GM12878 (cell line): ENCODE measurements around the gene PIR. TPM values are rescaled to one million over a fixed set of nuclear protein-coding genes. Genes with fewer than 3 reads are reported as not detected.

Experiments
- ATAC-seq: fragments of 200-7000 bp; cut with Tn5 transposase; 3 replicates; pipeline ENCODE4 v1.9.1; 2020; ENCODE audit warnings: mild to moderate bottlenecking, moderate library complexity
- BruUV-seq: library from RNA; stranded (reverse); fragments of 400-500 nt; replicated peaks from 2 replicates; lab custom pipeline; 2021; lab: Mats Ljungman, UMichigan
- CTCF ChIA-PET: fragments of 300-600 bp; sonication (Branson Sonifier 250); formaldehyde crosslinking; extraction: SDS; loops from one replicate; lab custom pipeline; 2021; ENCODE audit warnings: inconsistent platforms; lab: Yijun Ruan, JAX
- POLR2A ChIA-PET: fragments of 350-600 bp; formaldehyde crosslinking; extraction: SDS; loops from one replicate; lab custom pipeline; 2021; ENCODE audit warnings: inconsistent platforms; lab: Charles Lee
- RAD21 ChIA-PET: fragments of 300-600 bp; sonication (Branson Sonifier 250); formaldehyde crosslinking; loops from one replicate; lab custom pipeline; 2023; ENCODE audit warnings: antibody characterized with exemption; ENCODE audit not compliant: unreplicated experiment; lab: Charles Lee
- SMC1A ChIA-PET: fragments of 300-600 bp; sonication (Branson Sonifier 250); formaldehyde crosslinking; loops from one replicate; lab custom pipeline; 2023; ENCODE audit not compliant: unreplicated experiment, uncharacterized antibody; lab: Charles Lee
- DNase-seq: peaks from one replicate; pipeline ENCODE4 v3.0.0-alpha.2; 2011; ENCODE audit warnings: low read depth, low spot score
- FAIRE-seq: peaks from 3 replicates; lab custom pipeline; 2011; peaks lifted over from hg19 to GRCh38; lab: Jason Lieb, UNC
- H2AFZ ChIP-seq: 2 replicates; pipeline ENCODE4 v1.6.0; 2011; ENCODE audit warnings: low read depth, low read length, control low read depth; ENCODE audit not compliant: control insufficient read depth
- H3K27ac ChIP-seq: 2 replicates; pipeline ENCODE4 v1.5.1; 2011; ENCODE audit warnings: control low read depth; ENCODE audit not compliant: control insufficient read depth, insufficient read depth
- H3K27me3 ChIP-seq, 2 experiments: replicated peaks in 1 of 2; 2 replicates each; pipeline versions ENCODE4 v1.6.0 to v1.6.1; 2011; ENCODE audit warnings: low read length in 1 of 2; ENCODE audit not compliant: control insufficient read depth in 2 of 2, insufficient read depth in 2 of 2
- H3K36me3 ChIP-seq, 2 experiments: 2 replicates each; pipeline ENCODE4 v1.5.1; 2011; ENCODE audit warnings: low read length in 1 of 2; ENCODE audit not compliant: control insufficient read depth in 2 of 2, insufficient read depth in 2 of 2
- H3K4me1 ChIP-seq: 2 replicates; pipeline ENCODE4 v1.6.1; 2011; ENCODE audit warnings: mild to moderate bottlenecking, low read length, moderate library complexity, mixed read lengths; ENCODE audit not compliant: control insufficient read depth, insufficient read depth
- H3K4me2 ChIP-seq: 2 replicates; pipeline ENCODE4 v1.6.0; 2011; ENCODE audit warnings: control low read depth; ENCODE audit not compliant: control insufficient read depth, insufficient read depth
- H3K4me3 ChIP-seq: fragments of 200-600 bp; sonication (generic); 2 replicates; pipeline ENCODE4 v1.5.1; 2016
- H3K79me2 ChIP-seq: 2 replicates; pipeline ENCODE4 v1.6.0; 2011; ENCODE audit warnings: low read length; ENCODE audit not compliant: control insufficient read depth, insufficient read depth
- H3K9ac ChIP-seq: 2 replicates; pipeline ENCODE4 v1.8.0; 2011; ENCODE audit warnings: low read length, control low read depth, mixed read lengths; ENCODE audit not compliant: control insufficient read depth, insufficient read depth
- H3K9me3 ChIP-seq: replicated peaks from 3 replicates; pipeline ENCODE4 v1.5.1; 2011; ENCODE audit warnings: mild to moderate bottlenecking, low read length; ENCODE audit not compliant: control insufficient read depth, insufficient read depth
- H4K20me1 ChIP-seq: 2 replicates; pipeline ENCODE4 v1.6.0; 2011; ENCODE audit not compliant: control insufficient read depth, insufficient read depth
- BHLHE40 ChIP-seq, 2 experiments: fragments of 450-650 bp in 1 of 2; IDR thresholded peaks; 2 replicates each; pipeline ENCODE4 v1.6.1; 2011 to 2017; ENCODE audit warnings: low read depth in 2 of 2, borderline replicate concordance in 1 of 2, improper control_type of control experiment in 1 of 2, low read length in 1 of 2, mild to moderate bottlenecking in 1 of 2
- CREM ChIP-seq: IDR thresholded peaks from 2 replicates; pipeline ENCODE4 v1.6.1; 2014; ENCODE audit warnings: antibody characterized with exemption, low read depth
- FOXK2 ChIP-seq: fragments of 450-650 bp; IDR thresholded peaks from 2 replicates; pipeline ENCODE4 v1.6.1; 2017; ENCODE audit warnings: mild to moderate bottlenecking, moderate library complexity
- MEF2B ChIP-seq: fragments of 450-650 bp; IDR thresholded peaks from 2 replicates; pipeline ENCODE4 v1.6.1; 2018; ENCODE audit warnings: mild to moderate bottlenecking, moderate library complexity; ENCODE audit not compliant: partially characterized antibody, poor library complexity, severe bottlenecking
- MTA3 ChIP-seq: IDR thresholded peaks from 2 replicates; pipeline ENCODE4 v1.6.1; 2012; ENCODE audit warnings: low read length, inconsistent platforms, borderline replicate concordance
- NR2C1 ChIP-seq: fragments of 450-650 bp; IDR thresholded peaks from 2 replicates; pipeline ENCODE4 v1.6.1; 2017; ENCODE audit warnings: antibody characterized with exemption, mild to moderate bottlenecking, moderate library complexity
- PML ChIP-seq: IDR thresholded peaks from 2 replicates; pipeline ENCODE4 v1.6.1; 2012; ENCODE audit warnings: low read length, inconsistent platforms
- SMAD1 ChIP-seq: fragments of 450-650 bp; IDR thresholded peaks from 2 replicates; pipeline ENCODE4 v1.6.1; 2018; ENCODE audit warnings: mild to moderate bottlenecking, low read depth; ENCODE audit not compliant: partially characterized antibody
- ZBED1 ChIP-seq: IDR thresholded peaks from 2 replicates; pipeline ENCODE4 v1.6.1; 2016; ENCODE audit warnings: borderline replicate concordance
- in situ Hi-C: fragments of 300-500 bp; cut with MboI; formaldehyde crosslinking; loops from 9 replicates; pipeline ENCODE4 v1.14.3; 2018; ENCODE audit warnings: mixed read lengths
- intact Hi-C: fragments of 100-400 bp; cut with micrococcal nuclease; formaldehyde crosslinking; loops from one replicate; pipeline ENCODE4 v1.14.2; 2022; ENCODE audit not compliant: unreplicated experiment
- polyA plus RNA-seq, 11 experiments: library from polyadenylated mRNA; depleted of rRNA in 4 of 11; unstranded in 6 of 11; stranded (reverse) in 5 of 11; fragments of >200 nt; fragmentation: Nextera tagmentation in 4 of 11; fragmentation: Illumina TruSeq in 1 of 11; extraction: Ambion mirVana in 4 of 11; extraction: Trizol in 1 of 11; gene quantifications; 1 replicate in 1 of 11; 2 replicates in 10 of 11; pipeline versions ENCODE4 v1.2.1 to v1.2.3, GENCODE V29; 2011 to 2016; ENCODE audit warnings: inconsistent platforms in 2 of 11, missing spikeins in 2 of 11, low read depth in 1 of 11
- total RNA-seq, 4 experiments: library from RNA; depleted of rRNA in 3 of 4; stranded (reverse); fragments of >200 nt in 3 of 4; fragmentation: Illumina TruSeq in 1 of 4; extraction: Trizol in 1 of 4; gene quantifications; 2 replicates each; pipeline versions ENCODE4 v1.2.1 to v1.2.3, GENCODE V29; 2013 to 2021
- TF ChIP-seq, protein P1 (sequence below): fragments of 450-650 bp; IDR thresholded peaks from 2 replicates; pipeline ENCODE4 v1.6.1; 2016; ENCODE audit warnings: mild to moderate bottlenecking, moderate library complexity, borderline replicate concordance

PIR gene
- total and polyA plus RNA-seq, 10 of the 15 experiments (the other 5 are each of a cell fraction or from before 2014, with no cell fraction given), result 3.8 to 16.5 (median 7.3) TPM

DNA sequence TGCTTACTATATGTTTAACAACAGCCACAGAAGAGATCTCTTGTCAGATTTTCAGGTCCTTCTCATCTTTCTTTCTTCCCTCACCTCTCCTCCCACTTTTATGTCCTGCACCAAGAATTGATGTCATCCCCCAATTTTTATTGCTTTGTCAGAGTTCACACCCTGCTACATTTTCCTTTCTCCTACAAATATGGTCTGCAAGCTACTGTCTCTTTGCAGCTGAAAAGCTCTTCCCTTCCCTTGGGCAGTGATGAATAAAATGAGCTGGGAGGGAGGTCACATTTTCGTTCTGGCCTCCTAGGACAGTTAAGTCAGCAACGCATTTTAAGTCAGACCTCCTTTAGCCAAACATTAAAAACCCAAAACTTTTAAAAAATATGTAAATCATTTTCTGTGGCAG lies 82.2 kb downstream of the PIR start (continued):
- TF ChIP-seq MEF2B (no peak), BHLHE40 (IDR thresholded peaks at IDR 0.05; ENCODE audit: borderline replicate concordance in 1 of 2, low read depth in 2 of 2, low read length in 1 of 2) (no peak), CREM (no peak), NR2C1 (no peak), PML (no peak), ZBED1 (no peak)
- TF ChIP-seq, protein P1, sequence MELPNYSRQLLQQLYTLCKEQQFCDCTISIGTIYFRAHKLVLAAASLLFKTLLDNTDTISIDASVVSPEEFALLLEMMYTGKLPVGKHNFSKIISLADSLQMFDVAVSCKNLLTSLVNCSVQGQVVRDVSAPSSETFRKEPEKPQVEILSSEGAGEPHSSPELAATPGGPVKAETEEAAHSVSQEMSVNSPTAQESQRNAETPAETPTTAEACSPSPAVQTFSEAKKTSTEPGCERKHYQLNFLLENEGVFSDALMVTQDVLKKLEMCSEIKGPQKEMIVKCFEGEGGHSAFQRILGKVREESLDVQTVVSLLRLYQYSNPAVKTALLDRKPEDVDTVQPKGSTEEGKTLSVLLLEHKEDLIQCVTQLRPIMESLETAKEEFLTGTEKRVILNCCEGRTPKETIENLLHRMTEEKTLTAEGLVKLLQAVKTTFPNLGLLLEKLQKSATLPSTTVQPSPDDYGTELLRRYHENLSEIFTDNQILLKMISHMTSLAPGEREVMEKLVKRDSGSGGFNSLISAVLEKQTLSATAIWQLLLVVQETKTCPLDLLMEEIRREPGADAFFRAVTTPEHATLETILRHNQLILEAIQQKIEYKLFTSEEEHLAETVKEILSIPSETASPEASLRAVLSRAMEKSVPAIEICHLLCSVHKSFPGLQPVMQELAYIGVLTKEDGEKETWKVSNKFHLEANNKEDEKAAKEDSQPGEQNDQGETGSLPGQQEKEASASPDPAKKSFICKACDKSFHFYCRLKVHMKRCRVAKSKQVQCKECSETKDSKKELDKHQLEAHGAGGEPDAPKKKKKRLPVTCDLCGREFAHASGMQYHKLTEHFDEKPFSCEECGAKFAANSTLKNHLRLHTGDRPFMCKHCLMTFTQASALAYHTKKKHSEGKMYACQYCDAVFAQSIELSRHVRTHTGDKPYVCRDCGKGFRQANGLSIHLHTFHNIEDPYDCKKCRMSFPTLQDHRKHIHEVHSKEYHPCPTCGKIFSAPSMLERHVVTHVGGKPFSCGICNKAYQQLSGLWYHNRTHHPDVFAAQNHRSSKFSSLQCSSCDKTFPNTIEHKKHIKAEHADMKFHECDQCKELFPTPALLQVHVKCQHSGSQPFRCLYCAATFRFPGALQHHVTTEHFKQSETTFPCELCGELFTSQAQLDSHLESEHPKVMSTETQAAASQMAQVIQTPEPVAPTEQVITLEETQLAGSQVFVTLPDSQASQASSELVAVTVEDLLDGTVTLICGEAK, result no peak
- TF ChIP-seq, all 136 proteins: peak for 0

- ChIA-PET SMC1A (no interaction called here), CTCF (no interaction called here), POLR2A (no interaction called here)
Observed at GRCh38 chrX:15410430-15410829, 82.7 kb downstream of the PIR start.

More at GRCh38 chrX:15410430-15410829, 82.7 kb downstream of the PIR start:
- Histone ChIP-seq H3K27ac (no peak overlapping the region), H3K4me2 (no peak overlapping the region), H3K4me3 (no peak overlapping the region), H3K4me1 (no peaks in the 10 kb centered on the region), H3K9ac (no peak overlapping the region), H3K27me3 (no peaks in the 10 kb centered on the region; a peak in 2 of 4 replicates), H3K36me3 (no peaks in the 10 kb centered on the region), H3K79me2 (no peaks in the 10 kb centered on the region), H4K20me1 (no peaks in the 10 kb centered on the region), H2AFZ (no peak overlapping the region), H3K9me3 (no peaks in the 10 kb centered on the region)
- TF ChIP-seq FOXK2 (no peak), SMAD1 (no peak), MTA3 (no peak)
- in situ Hi-C loops, result no loop called here
- RAD21 ChIA-PET, result no interaction called here
- FAIRE-seq (no peak), DNase-seq (no peak), ATAC-seq (no peak)
- BruUV-seq, result no TSS peak
- intact Hi-C loops, result no loop called here
